Measurements from ENCODE around the gene WNT9B.

The WNT9B gene

DNA sequence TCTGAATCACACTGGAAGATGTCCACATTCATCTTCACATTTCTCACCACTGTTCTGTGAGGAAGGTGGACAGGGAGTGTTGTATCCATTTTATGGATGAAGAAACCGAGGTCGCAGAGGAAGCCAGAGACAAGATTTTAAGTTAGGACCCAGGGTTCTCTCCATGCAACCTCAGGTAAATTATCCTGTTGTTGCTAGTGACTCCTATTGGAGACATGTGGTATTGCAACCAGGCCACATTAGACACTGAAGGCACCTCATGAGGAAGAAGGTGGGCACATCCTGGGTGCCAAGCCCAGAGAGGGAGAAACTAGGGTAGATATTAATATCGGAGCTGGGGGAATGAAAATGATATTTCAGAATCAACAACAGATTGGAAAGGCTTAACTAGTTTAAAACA is 8.5 kb upstream of the WNT9B start:
- H3K4me3 ChIP-seq (ENCODE audit: low read depth in 1 of 2, low read length in 2 of 2) = no peak overlapping the region
- peaks cover 0 to 8% of the 10 kb centered on the region in 2 donors for H3K4me1 ChIP-seq (ENCODE audit: control insufficient read depth in 1 of 2, insufficient read depth in 2 of 2, low read length in 2 of 2)
- H3K9me3 ChIP-seq (ENCODE audit: control insufficient read depth in 1 of 2, low read length in 2 of 2) = peaks cover 6 to 9% of the 10 kb centered on the region in 2 donors
- H3K27me3 ChIP-seq (ENCODE audit: low read depth, low read length) = peaks cover 7% of the 10 kb centered on the region
- no peaks in the 10 kb centered on the region for H3K36me3 ChIP-seq (ENCODE audit: control insufficient read depth in 1 of 2, insufficient read depth in 2 of 2, low read length in 2 of 2)
- H3K27ac ChIP-seq (ENCODE audit: low read length) = no peak overlapping the region

DNA sequence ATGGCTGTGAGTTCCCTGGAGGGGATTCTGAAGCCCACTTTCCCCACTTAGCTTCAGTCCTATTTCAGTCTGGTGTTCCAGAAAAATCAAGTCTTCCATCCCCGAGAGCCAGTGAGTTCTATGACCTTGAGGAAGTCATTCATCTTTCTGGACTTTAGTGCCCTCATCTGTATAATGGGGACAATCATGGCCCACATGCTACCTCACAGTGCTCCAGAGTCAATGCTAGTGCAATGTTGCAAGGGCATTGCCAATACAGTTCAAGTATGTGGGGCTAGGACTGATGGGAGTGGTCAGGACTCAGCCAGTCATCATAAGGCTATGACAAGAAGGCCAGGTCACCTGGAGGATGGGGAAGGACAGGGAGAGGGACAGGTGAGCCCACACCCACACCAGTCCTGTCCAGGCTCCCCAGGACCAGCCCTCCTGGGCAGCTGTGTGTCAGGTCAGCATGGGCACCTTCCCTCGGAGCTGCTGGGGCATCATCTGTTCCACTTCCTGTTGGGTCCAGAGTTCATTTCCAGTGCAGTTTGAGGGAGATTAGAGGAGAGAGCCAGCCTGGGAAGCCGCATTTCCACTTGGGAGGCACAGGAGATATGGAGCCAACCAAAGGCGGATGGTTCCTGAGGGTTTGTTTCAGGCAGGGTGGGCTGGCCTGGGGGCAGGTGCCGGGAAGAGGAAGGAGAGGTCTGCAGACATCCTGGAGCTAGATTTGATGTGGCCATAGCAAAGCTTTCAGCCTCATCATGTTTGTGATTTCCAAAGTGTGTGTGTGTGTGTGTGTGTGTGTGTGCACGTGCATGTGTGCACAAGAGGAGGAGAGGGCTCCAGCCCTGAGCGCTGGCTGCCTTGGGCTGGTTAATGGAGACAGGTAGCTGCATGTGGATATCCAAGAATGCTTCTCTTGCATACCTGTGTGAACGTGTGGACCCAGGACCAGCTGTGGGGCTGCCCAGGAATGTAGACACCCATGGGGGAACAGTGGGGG is 3.9 kb upstream of the WNT9B start:
- Histone ChIP-seq H3K4me3 (ENCODE audit: low read depth in 1 of 2, low read length in 2 of 2) (no peak overlapping the region), H3K4me1 (ENCODE audit: control insufficient read depth in 1 of 2, insufficient read depth in 2 of 2, low read length in 2 of 2) (peaks cover 0 to 12% of the 10 kb centered on the region in 2 donors), H3K27ac (ENCODE audit: low read length) (no peak overlapping the region), H3K9me3 (ENCODE audit: control insufficient read depth in 1 of 2, low read length in 2 of 2) (peaks cover 6 to 9% of the 10 kb centered on the region in 2 donors), H3K27me3 (ENCODE audit: low read depth, low read length) (peaks cover 23% of the 10 kb centered on the region), H3K36me3 (ENCODE audit: control insufficient read depth in 1 of 2, insufficient read depth in 2 of 2, low read length in 2 of 2) (no peaks in the 10 kb centered on the region)

DNA sequence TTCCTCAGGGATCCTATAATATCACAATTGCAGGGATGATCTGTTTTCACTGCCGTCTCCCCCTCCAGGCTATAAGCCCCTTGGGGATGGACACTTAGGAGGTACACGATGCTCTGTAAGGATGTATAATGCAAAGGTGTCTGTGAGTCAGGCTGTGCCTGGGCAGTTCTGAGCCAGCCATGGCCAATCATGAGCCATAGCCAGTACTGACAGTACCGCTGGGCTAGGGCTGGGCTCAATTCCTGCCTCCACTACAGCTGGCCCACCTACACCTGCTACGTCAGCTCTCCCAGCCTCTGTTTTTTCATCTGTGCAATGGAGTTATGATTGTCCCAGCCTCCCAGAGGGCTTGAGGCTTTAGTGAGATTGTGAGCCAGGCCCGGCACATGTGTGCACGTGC is 2.8 kb upstream of the WNT9B start:
- H3K9me3 ChIP-seq (ENCODE audit: control insufficient read depth in 1 of 2, low read length in 2 of 2) = no peaks in the 10 kb centered on the region
- no peak overlapping the region for H3K27ac ChIP-seq (ENCODE audit: low read length)
- H3K4me3 ChIP-seq (ENCODE audit: low read depth in 1 of 2, low read length in 2 of 2) = no peak overlapping the region
- peaks cover 30% of the 10 kb centered on the region for H3K27me3 ChIP-seq (ENCODE audit: low read depth, low read length)
- peaks cover 0 to 12% of the 10 kb centered on the region in 2 donors for H3K4me1 ChIP-seq (ENCODE audit: control insufficient read depth in 1 of 2, insufficient read depth in 2 of 2, low read length in 2 of 2)
- no peaks in the 10 kb centered on the region for H3K36me3 ChIP-seq (ENCODE audit: control insufficient read depth in 1 of 2, insufficient read depth in 2 of 2, low read length in 2 of 2)

DNA sequence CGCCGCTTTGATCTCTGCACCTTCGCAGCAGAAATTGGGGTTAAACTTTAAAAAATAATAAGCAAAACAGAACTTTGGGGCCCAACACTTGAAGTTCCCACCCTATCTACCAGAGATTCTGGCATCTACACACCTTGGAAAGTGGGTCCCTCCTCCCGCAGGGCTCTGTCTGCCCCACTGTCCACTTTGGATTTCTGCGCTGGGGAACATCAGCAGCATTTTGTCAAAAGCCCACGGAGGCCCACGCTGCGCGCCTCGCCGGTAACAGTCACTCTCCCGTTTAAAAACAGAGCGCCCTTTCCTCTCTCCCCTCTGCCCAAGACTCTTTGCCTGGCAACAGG is 725 bp upstream of the WNT9B start:
- no peak overlapping the region for H3K27ac ChIP-seq (ENCODE audit: low read length)

DNA sequence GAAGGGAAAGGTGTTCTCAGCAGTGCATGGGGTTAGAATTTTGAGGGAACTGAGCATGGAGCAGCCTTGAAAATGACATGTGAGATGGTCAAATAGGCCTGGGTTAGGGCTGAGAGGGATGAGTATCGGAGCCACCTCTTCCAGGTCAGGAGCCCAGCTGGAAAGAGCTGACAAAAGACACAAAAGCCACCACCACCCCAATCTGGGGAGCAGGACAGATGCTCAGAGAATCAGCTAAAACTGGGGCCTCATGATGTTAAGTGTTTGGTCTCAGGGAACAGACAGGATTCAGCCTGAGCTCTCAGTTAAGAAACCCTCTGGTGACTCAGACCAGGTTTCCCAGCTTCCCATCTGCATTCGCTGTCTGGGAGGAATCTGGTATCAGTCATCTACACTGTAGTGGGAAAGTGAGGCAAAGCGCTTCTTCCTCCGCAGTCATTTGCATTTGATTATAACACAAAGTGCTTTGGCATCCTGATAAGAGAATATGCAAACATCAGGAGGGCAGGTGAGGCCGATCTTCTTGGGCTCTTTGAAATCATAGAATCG is 2.6 kb downstream of the WNT9B start:
- no peak overlapping the region for H3K27ac ChIP-seq (ENCODE audit: low read length)
- no peaks in the 10 kb centered on the region for H3K9me3 ChIP-seq (ENCODE audit: control insufficient read depth in 1 of 2, low read length in 2 of 2)
- peaks cover 0 to 12% of the 10 kb centered on the region in 2 donors for H3K4me1 ChIP-seq (ENCODE audit: control insufficient read depth in 1 of 2, insufficient read depth in 2 of 2, low read length in 2 of 2)
- H3K27me3 ChIP-seq (ENCODE audit: low read depth, low read length) = peaks cover 30% of the 10 kb centered on the region
- H3K36me3 ChIP-seq (ENCODE audit: control insufficient read depth in 1 of 2, insufficient read depth in 2 of 2, low read length in 2 of 2) = no peaks in the 10 kb centered on the region
- no peak overlapping the region for H3K4me3 ChIP-seq (ENCODE audit: low read depth in 1 of 2, low read length in 2 of 2)

More for the DNA sequence above, 725 bp upstream of the WNT9B start:
- H3K9me3 ChIP-seq (ENCODE audit: control insufficient read depth in 1 of 2, low read length in 2 of 2) = no peaks in the 10 kb centered on the region
- H3K4me3 ChIP-seq (ENCODE audit: low read depth in 1 of 2, low read length in 2 of 2) = peak overlapping the region in 1 of 2 donors; percentile 34
- peaks cover 34% of the 10 kb centered on the region for H3K27me3 ChIP-seq (ENCODE audit: low read depth, low read length)
- no peaks in the 10 kb centered on the region for H3K36me3 ChIP-seq (ENCODE audit: control insufficient read depth in 1 of 2, insufficient read depth in 2 of 2, low read length in 2 of 2)
- H3K4me1 ChIP-seq (ENCODE audit: control insufficient read depth in 1 of 2, insufficient read depth in 2 of 2, low read length in 2 of 2) = peaks cover 0 to 12% of the 10 kb centered on the region in 2 donors

DNA sequence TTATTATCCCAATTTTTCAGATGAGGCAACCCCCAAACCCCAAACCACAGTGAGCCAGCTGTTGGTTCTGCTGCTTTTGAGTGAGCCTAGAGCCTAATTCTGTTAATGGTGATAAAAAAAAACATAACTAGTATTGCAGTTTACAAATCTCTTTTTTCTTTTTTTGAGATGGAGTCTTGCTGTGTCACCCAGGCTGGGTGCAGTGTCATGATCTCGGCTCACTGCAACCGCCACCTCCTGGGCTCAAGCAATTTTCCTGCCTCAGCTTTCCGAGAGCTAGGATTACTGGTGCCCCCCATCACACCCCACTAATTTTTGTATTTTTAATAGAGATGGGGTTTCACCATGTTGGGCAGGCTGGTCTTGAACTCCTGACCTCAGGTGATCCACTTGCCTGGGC is 3.1 kb downstream of the WNT9B start:
- H3K27ac ChIP-seq (ENCODE audit: low read length) = no peak overlapping the region
- no peaks in the 10 kb centered on the region for H3K36me3 ChIP-seq (ENCODE audit: control insufficient read depth in 1 of 2, insufficient read depth in 2 of 2, low read length in 2 of 2)
- peaks cover 0 to 12% of the 10 kb centered on the region in 2 donors for H3K4me1 ChIP-seq (ENCODE audit: control insufficient read depth in 1 of 2, insufficient read depth in 2 of 2, low read length in 2 of 2)
- peaks cover 30% of the 10 kb centered on the region for H3K27me3 ChIP-seq (ENCODE audit: low read depth, low read length)
- H3K4me3 ChIP-seq (ENCODE audit: low read depth in 1 of 2, low read length in 2 of 2) = no peak overlapping the region
- no peaks in the 10 kb centered on the region for H3K9me3 ChIP-seq (ENCODE audit: control insufficient read depth in 1 of 2, low read length in 2 of 2)

DNA sequence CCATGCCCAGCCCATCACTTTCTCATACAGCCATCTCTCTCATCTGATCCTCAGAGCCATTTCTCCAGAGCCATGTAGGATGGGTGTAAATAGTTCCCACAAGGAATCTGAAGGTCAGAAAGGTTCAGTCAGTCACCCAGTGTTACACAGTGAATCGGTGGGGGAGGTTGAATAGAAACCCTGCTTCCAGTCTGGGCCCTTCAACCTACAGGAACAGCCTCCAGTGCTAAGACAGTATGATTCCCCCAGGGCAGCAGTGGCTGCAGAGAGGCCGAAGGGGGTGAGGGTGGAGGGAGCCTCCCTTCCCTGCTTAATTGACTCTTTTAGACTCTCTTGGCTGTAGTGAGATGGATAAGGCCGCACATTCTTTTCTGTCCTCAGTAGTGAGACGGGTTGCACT is 3.6 kb downstream of the WNT9B start:
- H3K9me3 ChIP-seq (ENCODE audit: control insufficient read depth in 1 of 2, low read length in 2 of 2) = no peaks in the 10 kb centered on the region
- H3K4me3 ChIP-seq (ENCODE audit: low read depth in 1 of 2, low read length in 2 of 2) = no peak overlapping the region
- peaks cover 0 to 12% of the 10 kb centered on the region in 2 donors for H3K4me1 ChIP-seq (ENCODE audit: control insufficient read depth in 1 of 2, insufficient read depth in 2 of 2, low read length in 2 of 2)
- no peak overlapping the region for H3K27ac ChIP-seq (ENCODE audit: low read length)
- no peaks in the 10 kb centered on the region for H3K36me3 ChIP-seq (ENCODE audit: control insufficient read depth in 1 of 2, insufficient read depth in 2 of 2, low read length in 2 of 2)
- H3K27me3 ChIP-seq (ENCODE audit: low read depth, low read length) = peaks cover 30% of the 10 kb centered on the region

DNA sequence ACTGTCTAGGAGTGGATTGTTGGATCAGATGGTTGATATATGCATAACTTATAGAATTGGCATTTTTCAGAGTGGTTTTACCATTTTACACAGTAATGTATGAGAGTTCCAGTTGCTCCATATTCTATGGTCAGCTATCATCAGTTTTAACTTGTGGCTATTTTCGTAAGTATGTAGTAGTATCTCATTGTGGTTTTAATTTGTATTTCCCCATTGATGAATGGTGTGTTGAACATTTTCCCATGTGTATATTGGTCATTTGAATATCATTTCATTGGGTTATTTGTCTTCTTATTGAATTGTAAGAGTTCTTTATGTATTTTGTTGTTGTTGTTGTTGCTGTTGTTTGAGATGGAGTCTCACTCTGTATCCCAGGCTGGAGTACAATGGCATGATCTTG is 6.2 kb downstream of the WNT9B start:
- H3K4me1 ChIP-seq (ENCODE audit: control insufficient read depth in 1 of 2, insufficient read depth in 2 of 2, low read length in 2 of 2) = no peaks in the 10 kb centered on the region
- peaks cover 9% of the 10 kb centered on the region for H3K27me3 ChIP-seq (ENCODE audit: low read depth, low read length)
- no peaks in the 10 kb centered on the region for H3K36me3 ChIP-seq (ENCODE audit: control insufficient read depth in 1 of 2, insufficient read depth in 2 of 2, low read length in 2 of 2)
- no peak overlapping the region for H3K27ac ChIP-seq (ENCODE audit: low read length)
- H3K9me3 ChIP-seq (ENCODE audit: control insufficient read depth in 1 of 2, low read length in 2 of 2) = no peaks in the 10 kb centered on the region
- H3K4me3 ChIP-seq (ENCODE audit: low read depth in 1 of 2, low read length in 2 of 2) = no peak overlapping the region

DNA sequence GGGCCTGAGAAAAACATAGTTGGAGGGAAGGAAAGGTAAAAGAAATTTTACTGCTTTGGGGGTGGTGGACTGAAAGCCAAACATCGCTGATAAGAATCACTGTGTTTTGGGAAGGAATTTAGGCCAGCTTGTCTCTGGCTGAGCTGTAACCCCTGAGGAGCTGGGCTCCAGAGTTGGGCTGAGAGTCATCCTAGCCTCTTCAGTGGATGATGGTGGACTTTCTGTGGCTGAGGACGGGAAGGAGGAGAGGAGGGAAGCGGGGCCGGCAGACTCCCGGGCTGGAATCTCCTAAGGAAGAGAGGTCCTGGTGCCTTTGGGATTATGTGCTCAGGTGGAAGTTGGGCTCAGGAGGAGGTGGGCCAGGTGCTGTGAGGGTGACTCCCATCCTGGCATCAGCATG is 8.6 kb downstream of the WNT9B start:
- no peaks in the 10 kb centered on the region for H3K9me3 ChIP-seq (ENCODE audit: control insufficient read depth in 1 of 2, low read length in 2 of 2)
- no peak overlapping the region for H3K4me3 ChIP-seq (ENCODE audit: low read depth in 1 of 2, low read length in 2 of 2)
- no peaks in the 10 kb centered on the region for H3K36me3 ChIP-seq (ENCODE audit: control insufficient read depth in 1 of 2, insufficient read depth in 2 of 2, low read length in 2 of 2)
- no peak overlapping the region for H3K27ac ChIP-seq (ENCODE audit: low read length)
- H3K27me3 ChIP-seq (ENCODE audit: low read depth, low read length) = peaks cover 5% of the 10 kb centered on the region
- no peaks in the 10 kb centered on the region for H3K4me1 ChIP-seq (ENCODE audit: control insufficient read depth in 1 of 2, insufficient read depth in 2 of 2, low read length in 2 of 2)

DNA sequence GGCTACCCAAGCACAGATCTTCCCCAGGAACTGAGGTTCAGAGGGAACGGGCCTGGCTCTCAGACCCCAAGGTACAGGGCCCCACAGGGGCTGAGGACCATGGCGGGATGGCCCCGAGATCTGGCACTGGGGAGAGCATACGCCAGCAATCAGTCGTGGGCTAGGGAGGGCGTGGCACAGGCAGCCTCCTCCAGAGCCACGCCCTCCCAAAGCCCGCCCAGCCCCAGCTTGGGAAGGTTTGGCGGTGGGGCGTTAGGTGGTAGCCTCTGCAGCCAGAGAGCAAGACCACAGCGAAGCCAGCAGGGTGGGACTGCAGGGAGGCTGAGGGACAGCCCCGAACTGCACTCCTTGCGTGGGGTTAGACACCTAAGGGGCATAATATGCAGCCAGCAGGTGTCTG is 11.6 kb downstream of the WNT9B start:
- no peak overlapping the region for H3K4me3 ChIP-seq (ENCODE audit: low read depth in 1 of 2, low read length in 2 of 2)
- H3K36me3 ChIP-seq (ENCODE audit: control insufficient read depth in 1 of 2, insufficient read depth in 2 of 2, low read length in 2 of 2) = no peaks in the 10 kb centered on the region
- H3K27ac ChIP-seq (ENCODE audit: low read length) = no peak overlapping the region
- no peaks in the 10 kb centered on the region for H3K4me1 ChIP-seq (ENCODE audit: control insufficient read depth in 1 of 2, insufficient read depth in 2 of 2, low read length in 2 of 2)
- H3K27me3 ChIP-seq (ENCODE audit: low read depth, low read length) = peaks cover 5% of the 10 kb centered on the region
- no peaks in the 10 kb centered on the region for H3K9me3 ChIP-seq (ENCODE audit: control insufficient read depth in 1 of 2, low read length in 2 of 2)

DNA sequence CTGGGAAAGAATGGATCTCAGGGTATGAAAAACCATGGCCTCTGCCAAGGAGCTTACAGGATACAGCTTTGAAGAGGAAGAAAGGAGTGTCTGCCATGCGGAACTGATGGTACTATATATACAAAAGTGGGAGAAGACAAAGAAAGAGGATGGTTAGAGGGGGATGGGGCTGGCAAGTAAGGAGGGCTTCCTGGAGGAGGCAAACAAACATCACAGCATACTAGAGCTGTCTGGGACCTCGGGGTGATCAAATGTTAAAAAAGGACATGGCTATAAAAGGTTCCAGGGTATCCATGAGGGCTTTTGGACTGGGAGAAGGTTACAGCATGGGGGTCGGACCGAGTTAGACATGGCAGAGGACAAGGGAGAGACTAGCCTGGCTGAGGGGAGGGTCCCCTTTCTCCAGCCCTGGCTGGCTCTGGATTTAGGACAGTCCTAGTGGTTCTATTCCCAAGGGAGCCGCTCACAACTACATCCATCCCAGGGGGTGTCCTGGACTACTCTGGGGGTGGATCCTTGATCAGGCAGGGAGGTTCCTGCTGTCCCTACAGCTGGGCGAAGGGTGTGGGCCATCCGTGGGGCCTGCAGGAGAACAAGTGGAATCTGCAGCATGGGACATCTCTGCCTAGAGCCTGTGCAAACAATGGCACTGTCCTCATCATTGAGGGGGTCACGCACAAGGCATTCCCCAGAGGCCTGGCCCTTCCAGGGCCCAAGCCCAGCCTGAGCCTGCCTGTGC is 12.2 kb downstream of the WNT9B start:
- H3K27ac ChIP-seq (ENCODE audit: low read length) = no peak overlapping the region
- H3K9me3 ChIP-seq (ENCODE audit: control insufficient read depth in 1 of 2, low read length in 2 of 2) = no peaks in the 10 kb centered on the region
- no peak overlapping the region for H3K4me3 ChIP-seq (ENCODE audit: low read depth in 1 of 2, low read length in 2 of 2)
- H3K36me3 ChIP-seq (ENCODE audit: control insufficient read depth in 1 of 2, insufficient read depth in 2 of 2, low read length in 2 of 2) = no peaks in the 10 kb centered on the region
- H3K4me1 ChIP-seq (ENCODE audit: control insufficient read depth in 1 of 2, insufficient read depth in 2 of 2, low read length in 2 of 2) = no peaks in the 10 kb centered on the region
- H3K27me3 ChIP-seq (ENCODE audit: low read depth, low read length) = peaks cover 5% of the 10 kb centered on the region

Data from muscle layer of duodenum (tissue), 2 donors.